Type B pancreatic cell (in vitro differentiated cells): Measurements from ENCODE around the gene COLEC11. TPM values are rescaled to one million over a fixed set of nuclear protein-coding genes. Genes with fewer than 3 reads are reported as not detected.

Source experiments
- DNase-seq: peaks from one replicate; pipeline ENCODE4 v3.0.0; 2021; ENCODE audit warnings: mixed read lengths; ENCODE audit not compliant: unreplicated experiment; ENCODE audit errors: extremely low spot score
- H3K27ac Mint-ChIP-seq: 2 replicates; pipeline ENCODE4 v1.8.0; 2021; ENCODE audit warnings: mild to moderate bottlenecking, mixed read lengths
- H3K27me3 Mint-ChIP-seq: 2 replicates; pipeline ENCODE4 v1.8.0; 2021; ENCODE audit warnings: mixed read lengths
- H3K36me3 Mint-ChIP-seq: 2 replicates; pipeline ENCODE4 v1.8.0; 2021; ENCODE audit warnings: mixed read lengths
- H3K4me1 Mint-ChIP-seq: one replicate; pipeline ENCODE4 v1.8.0; 2021; ENCODE audit warnings: mixed read lengths; ENCODE audit not compliant: unreplicated experiment
- H3K4me3 Mint-ChIP-seq: 2 replicates; pipeline ENCODE4 v1.8.0; 2021; ENCODE audit warnings: mild to moderate bottlenecking, mixed read lengths
- H3K9me3 Mint-ChIP-seq: 2 replicates; pipeline ENCODE4 v1.8.0; 2021; ENCODE audit warnings: mixed read lengths
- CTCF ChIP-seq: fragments of 200-600 bp; sonication (generic); conservative IDR thresholded peaks from 2 replicates; pipeline ENCODE4 v1.5.0; 2021; ENCODE audit warnings: antibody characterized with exemption, mild to moderate bottlenecking
- total RNA-seq: library from RNA; stranded (reverse); gene quantifications from 2 replicates; pipeline ENCODE4 v1.2.1, GENCODE V29; 2021; ENCODE audit warnings: low replicate concordance

The COLEC11 gene
- total RNA-seq, 1 donor from 2014 or later = 0.63 TPM

GRCh38 chr2:3628241-3628679 lies 33.3 kb downstream of the COLEC11 start:
- Mint-ChIP-seq H3K4me1 (no peaks in the 10 kb centered on the region), H3K9me3 (no peaks in the 10 kb centered on the region), H3K36me3 (no peaks in the 10 kb centered on the region), H3K4me3 (no peak overlapping the region), H3K27me3 (peaks cover 4% of the 10 kb centered on the region), H3K27ac (no peak overlapping the region)
- no peak for TF ChIP-seq CTCF
- peak; percentile 63 for DNase-seq

GRCh38 chr2:3628800-3629199 lies 33.9 kb downstream of the COLEC11 start:
- no peaks in the 10 kb centered on the region for H3K4me1 Mint-ChIP-seq
- H3K4me3 Mint-ChIP-seq = no peak overlapping the region
- H3K9me3 Mint-ChIP-seq = no peaks in the 10 kb centered on the region
- peak; percentile 20 for TF ChIP-seq CTCF
- peaks cover 3% of the 10 kb centered on the region for H3K27me3 Mint-ChIP-seq
- DNase-seq = peak; percentile 53
- H3K36me3 Mint-ChIP-seq = no peaks in the 10 kb centered on the region
- no peak overlapping the region for H3K27ac Mint-ChIP-seq

GRCh38 chr2:3630631-3631030 lies 35.7 kb downstream of the COLEC11 start:
- H3K27ac Mint-ChIP-seq = no peak overlapping the region
- no peaks in the 10 kb centered on the region for H3K36me3 Mint-ChIP-seq
- peaks cover 5% of the 10 kb centered on the region for H3K27me3 Mint-ChIP-seq
- DNase-seq = peak; percentile 29
- TF ChIP-seq CTCF = no peak
- peaks cover under 1% of the 10 kb centered on the region for H3K4me1 Mint-ChIP-seq
- no peak overlapping the region for H3K4me3 Mint-ChIP-seq
- no peaks in the 10 kb centered on the region for H3K9me3 Mint-ChIP-seq

- Mint-ChIP-seq H3K9me3 (no peaks in the 10 kb centered on the region), H3K4me1 (peaks cover 4% of the 10 kb centered on the region), H3K4me3 (no peak overlapping the region), H3K27ac (no peak overlapping the region), H3K36me3 (no peaks in the 10 kb centered on the region), H3K27me3 (peaks cover 8% of the 10 kb centered on the region)
- TF ChIP-seq CTCF = no peak
- peak; percentile 64 for DNase-seq
Measured at GRCh38 chr2:3631161-3631850, 36.4 kb downstream of the COLEC11 start.

GRCh38 chr2:3631851-3632659 lies 37.1 kb downstream of the COLEC11 start:
- DNase-seq = peak; percentile 47
- H3K27ac Mint-ChIP-seq = no peak overlapping the region
- peaks cover 4% of the 10 kb centered on the region for H3K4me1 Mint-ChIP-seq
- no peak overlapping the region for H3K4me3 Mint-ChIP-seq
- H3K36me3 Mint-ChIP-seq = no peaks in the 10 kb centered on the region
- no peak for TF ChIP-seq CTCF
- H3K27me3 Mint-ChIP-seq = peaks cover 12% of the 10 kb centered on the region
- no peaks in the 10 kb centered on the region for H3K9me3 Mint-ChIP-seq
